Activated naive CD4-positive, alpha-beta T cell treated with anti-CD3 and anti-CD28 coated beads, Interleukin-2, amount 50 U/mL, for 72 hours (primary cell): ENCODE data around the gene SUFU. TPM values are rescaled to one million over a fixed set of nuclear protein-coding genes. Genes with fewer than 3 reads are reported as not detected.
"Not testable (repeated sequence)": the region's sequence is repeated elsewhere in the genome, so short reads cannot be mapped to it uniquely, and the experiment has no call there.

Experiments
- ATAC-seq, 2 donors: fragments of 150-1000 bp; cut with Tn5 transposase; 2 replicates each; pipeline ENCODE4 v1.10.0; 2021; ENCODE audit warnings: mild to moderate bottlenecking in 2 of 2, moderate library complexity in 2 of 2
- DNase-seq, 2 donors: peaks; one replicate each; pipeline ENCODE4 v3.0.0; 2021 to 2022; ENCODE audit warnings: low spot score in 2 of 2
- H3K27ac Mint-ChIP-seq, 2 donors: one replicate each; pipeline ENCODE4 v1.8.0; 2022; ENCODE audit warnings: mild to moderate bottlenecking in 2 of 2, mixed read lengths in 2 of 2
- H3K36me3 Mint-ChIP-seq, 2 donors: one replicate each; pipeline ENCODE4 v1.8.0; 2022; ENCODE audit warnings: mixed read lengths in 2 of 2
- H3K9me3 Mint-ChIP-seq, 2 donors: one replicate each; pipeline ENCODE4 v1.8.0; 2022; ENCODE audit warnings: mixed read lengths in 2 of 2
- total RNA-seq, 2 donors: library from RNA; stranded (reverse); gene quantifications; one replicate each; pipeline ENCODE4 v1.2.3, GENCODE V29; 2022

The SUFU gene
- total RNA-seq, result 1 to 10 TPM; 9.1 to 9.9 TPM

DNA sequence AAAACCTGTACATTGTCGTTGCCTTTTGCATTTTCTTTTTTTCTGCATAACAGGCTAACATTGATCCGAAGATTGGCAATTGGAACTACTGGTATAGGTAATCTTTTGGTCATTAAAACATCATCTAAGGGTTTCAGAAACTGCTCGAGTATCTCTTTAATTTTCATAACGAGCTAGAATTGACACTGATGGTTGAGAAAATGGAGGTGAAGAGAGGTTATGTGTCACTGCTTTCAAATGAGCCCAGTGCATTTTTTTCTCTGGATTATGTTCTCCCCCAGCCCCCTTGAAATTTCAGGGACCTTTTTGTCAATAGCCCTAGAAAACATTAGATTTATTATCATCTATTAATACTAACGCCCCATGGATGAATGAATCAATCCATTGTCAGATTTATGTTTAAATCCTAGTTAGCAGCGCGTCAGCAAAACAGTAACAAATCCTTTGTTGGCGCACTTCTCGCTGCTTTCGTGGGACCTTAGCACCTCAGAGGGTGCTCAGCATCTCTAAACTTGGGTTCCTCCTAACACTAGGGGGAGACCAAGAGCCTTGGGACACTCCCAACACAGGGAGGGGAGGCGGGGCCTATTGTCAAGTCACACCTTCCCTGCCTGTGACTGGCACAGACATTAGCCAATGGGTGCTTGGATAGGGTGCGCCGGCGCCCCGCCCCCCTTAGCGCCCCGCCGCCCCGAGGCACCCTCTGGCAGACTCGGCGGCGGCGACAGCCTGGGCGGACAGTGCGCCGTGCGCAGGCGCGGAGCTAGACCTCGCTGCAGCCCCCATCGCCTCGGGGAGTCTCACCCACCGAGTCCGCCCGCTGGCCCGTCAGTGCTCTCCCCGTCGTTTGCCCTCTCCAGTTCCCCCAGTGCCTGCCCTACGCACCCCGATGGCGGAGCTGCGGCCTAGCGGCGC is at the start of gene SUFU:
SUFU (plus strand) TSS at position 709 of the 915 bp plus-strand sequence; CDS start at position 890, 181 bp downstream.
- Mint-ChIP-seq H3K9me3 (no peaks in the 10 kb centered on the region), H3K27ac (peak within 1 kb of the TSS; percentile 79 to 88), H3K36me3 (no peaks in the 10 kb centered on the region)
- DNase-seq, result peak; percentile 97 to 99
- peak; percentile 79 to 80 for ATAC-seq

DNA sequence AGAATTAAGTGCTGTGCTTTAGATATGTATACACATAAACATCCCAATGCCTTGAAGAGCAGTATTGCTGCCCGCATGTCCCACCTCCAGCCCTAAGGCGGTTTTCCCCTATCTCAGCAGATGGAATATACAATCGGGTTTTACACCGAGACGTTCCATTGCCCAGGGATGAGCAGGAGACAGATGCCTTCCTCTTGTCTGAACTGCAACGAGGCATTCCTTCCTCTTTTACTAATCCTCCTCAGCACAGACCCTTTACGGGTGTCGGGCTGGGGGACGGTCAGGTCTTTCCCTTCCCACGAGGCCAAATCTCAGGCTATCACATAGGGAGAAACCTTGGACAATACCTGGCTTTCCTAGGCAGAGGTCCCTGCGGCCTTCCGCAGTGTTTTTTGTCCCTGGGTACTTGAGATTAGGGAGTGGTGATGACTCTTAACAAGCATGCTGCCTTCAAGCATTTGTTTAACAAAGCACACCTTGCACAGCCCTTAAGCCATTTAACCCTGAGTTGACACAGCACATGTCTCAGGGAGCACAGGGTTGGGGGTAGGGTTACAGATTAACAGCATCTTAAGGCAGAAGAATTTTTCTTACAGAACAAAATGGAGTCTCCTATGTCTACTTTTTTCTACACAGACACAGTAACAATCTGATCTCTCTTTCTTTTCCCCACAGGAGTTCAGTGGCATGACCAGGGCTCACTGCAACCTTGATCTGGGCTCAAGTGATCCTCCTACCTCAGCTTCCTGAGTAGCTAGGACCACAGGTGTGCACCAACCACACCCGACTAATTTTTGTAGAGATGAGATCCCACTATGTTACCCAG is 48.9 kb upstream of the SUFU start:
- H3K9me3 Mint-ChIP-seq, ATAC-seq, DNase-seq: not testable (repeated sequence)
- peak overlapping the region in 1 of 2 donors; percentile 46 for H3K27ac Mint-ChIP-seq
- H3K36me3 Mint-ChIP-seq, result peaks cover 21 to 23% of the 10 kb centered on the region in 2 donors

DNA sequence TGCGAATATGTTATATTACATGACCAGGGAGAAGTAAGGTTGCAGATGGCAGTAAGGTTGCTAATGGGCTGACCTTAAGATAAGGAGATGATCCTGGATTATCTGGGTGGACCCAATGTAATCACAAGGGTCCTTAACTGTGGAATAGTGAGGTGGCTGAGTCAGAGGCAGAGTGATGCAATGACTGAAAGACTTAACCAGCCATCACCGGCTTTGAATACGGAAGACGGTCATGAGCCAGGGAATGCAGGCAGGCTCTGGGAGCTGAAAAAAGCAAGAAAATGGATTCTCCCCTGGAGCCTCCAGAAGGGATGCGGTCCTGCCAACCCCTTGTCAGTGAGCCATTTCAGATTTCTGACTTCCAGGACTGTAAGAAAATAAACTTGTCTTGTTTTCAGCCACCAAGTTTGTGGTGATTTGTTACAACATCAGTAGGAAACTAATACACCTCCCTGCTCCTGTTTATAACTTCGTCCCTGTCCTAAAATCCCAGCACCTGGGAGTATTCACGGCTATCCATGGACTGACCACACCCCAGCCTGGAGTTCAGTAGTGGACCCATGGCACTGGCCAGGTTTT is 47.8 kb upstream of the SUFU start:
- ATAC-seq (no peak), DNase-seq (no peak)
- H3K9me3 Mint-ChIP-seq, result no peaks in the 10 kb centered on the region
- H3K36me3 Mint-ChIP-seq, result peaks cover 17 to 23% of the 10 kb centered on the region in 2 donors
- no peak overlapping the region for H3K27ac Mint-ChIP-seq

DNA sequence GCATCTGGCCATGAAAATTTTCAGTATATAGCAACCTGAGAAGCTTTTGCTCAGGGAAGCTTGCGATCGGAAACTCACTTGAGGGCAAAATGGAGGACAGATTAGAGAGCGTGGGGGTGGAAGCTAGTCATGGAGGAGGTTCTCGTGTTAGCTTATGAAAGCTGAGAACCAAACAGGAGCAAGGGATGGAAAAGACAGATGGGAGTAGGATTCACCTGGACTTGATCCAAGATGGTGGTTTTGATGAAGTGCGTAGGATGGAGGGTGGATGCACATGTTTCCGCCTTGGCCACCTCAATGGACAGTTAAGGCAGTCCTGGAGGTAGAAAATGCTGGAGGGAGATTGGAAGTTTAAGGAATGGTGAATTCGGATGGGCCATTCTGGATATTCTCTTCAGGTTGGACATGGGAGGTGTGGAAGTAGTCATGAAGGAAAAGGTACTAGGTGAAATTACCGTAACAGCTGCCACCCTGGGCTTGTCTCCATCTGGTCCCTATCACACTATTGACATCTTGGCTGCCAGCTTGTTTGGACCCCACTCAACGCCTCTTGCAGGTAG is 46.1 kb upstream of the SUFU start:
- ATAC-seq (no peak), DNase-seq (no peak)
- Mint-ChIP-seq H3K27ac (no peak overlapping the region), H3K36me3 (peaks cover 14 to 20% of the 10 kb centered on the region in 2 donors), H3K9me3 (no peaks in the 10 kb centered on the region)

- Mint-ChIP-seq H3K36me3 (peaks cover 8 to 13% of the 10 kb centered on the region in 2 donors), H3K27ac (no peak overlapping the region), H3K9me3 (no peaks in the 10 kb centered on the region)
- DNase-seq (no peak), ATAC-seq (no peak)
Measured at GRCh38 chr10:102458656-102459055, 45.1 kb upstream of the SUFU start.

- ATAC-seq (peak; percentile 47 to 62), DNase-seq (no peak)
- H3K36me3 Mint-ChIP-seq, result peaks cover 6 to 8% of the 10 kb centered on the region in 2 donors
- no peaks in the 10 kb centered on the region for H3K9me3 Mint-ChIP-seq
- peak overlapping the region; percentile 83 for H3K27ac Mint-ChIP-seq
Measured at GRCh38 chr10:102460836-102461186, 43.0 kb upstream of the SUFU start.

- H3K9me3 Mint-ChIP-seq, result no peaks in the 10 kb centered on the region
- DNase-seq (peak; percentile 95 to 96), ATAC-seq (peak; percentile 97 to 98)
- peak overlapping the region; percentile 83 to 96 for H3K27ac Mint-ChIP-seq
- peaks cover 6 to 8% of the 10 kb centered on the region in 2 donors for H3K36me3 Mint-ChIP-seq
Measured at GRCh38 chr10:102461187-102462054, 42.4 kb upstream of the SUFU start.

- H3K27ac Mint-ChIP-seq, result no peak overlapping the region
Measured at GRCh38 chr10:102462512-102463054, 41.2 kb upstream of the SUFU start.

GRCh38 chr10:102463983-102464382 is 39.8 kb upstream of the SUFU start:
- DNase-seq, result no peak
- Mint-ChIP-seq H3K36me3 (peaks cover 0 to 8% of the 10 kb centered on the region in 2 donors), H3K27ac (no peak overlapping the region), H3K9me3 (no peaks in the 10 kb centered on the region)
- no peak for ATAC-seq

More at GRCh38 chr10:102462512-102463054, 41.2 kb upstream of the SUFU start:
- DNase-seq, result no peak
- no peak for ATAC-seq
- Mint-ChIP-seq H3K36me3 (peaks cover 2 to 8% of the 10 kb centered on the region in 2 donors), H3K9me3 (no peaks in the 10 kb centered on the region)

DNA sequence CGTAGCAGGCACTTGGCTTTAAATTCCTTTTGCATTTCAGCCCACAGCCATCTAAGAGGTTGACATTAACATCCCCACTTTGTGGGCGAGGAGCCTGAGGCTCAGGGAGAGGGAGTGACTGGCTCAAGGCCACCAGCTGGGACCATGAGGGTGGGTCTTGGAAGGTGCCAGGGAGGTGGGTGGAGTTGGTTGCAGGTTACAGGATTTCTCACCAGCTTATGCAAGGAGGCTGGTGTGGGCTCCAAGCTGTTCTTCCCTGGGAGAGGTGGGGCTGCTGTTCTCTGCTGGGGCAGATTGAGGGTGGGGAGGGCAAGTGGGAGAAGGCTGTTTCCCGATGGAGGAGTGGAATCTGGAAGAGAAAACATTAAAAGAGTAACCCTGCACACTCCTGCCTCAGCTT is 38.3 kb upstream of the SUFU start:
- DNase-seq, result no peak
- H3K27ac Mint-ChIP-seq, result no peak overlapping the region
- ATAC-seq, result no peak
- H3K9me3 Mint-ChIP-seq, result no peaks in the 10 kb centered on the region
- peaks cover 0 to 8% of the 10 kb centered on the region in 2 donors for H3K36me3 Mint-ChIP-seq

DNA sequence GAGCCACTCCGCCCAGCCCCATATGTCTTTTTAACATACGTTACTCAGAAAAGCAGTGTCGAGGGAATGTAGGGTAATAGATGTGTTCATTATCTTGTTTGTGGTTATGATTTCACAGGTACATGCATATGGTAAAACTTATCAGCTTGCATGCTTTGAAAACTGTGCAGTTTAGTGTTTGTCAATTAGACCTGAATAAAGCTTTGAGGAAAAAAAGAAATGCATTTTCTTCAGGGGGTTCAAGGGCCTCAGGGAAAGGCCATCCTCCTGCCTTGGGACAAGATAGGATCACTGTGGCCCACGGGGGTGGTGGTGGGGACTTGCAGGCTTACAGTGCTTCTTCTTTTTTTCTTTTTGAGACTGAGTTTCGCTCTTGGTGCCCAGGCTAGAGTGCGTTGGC is 36.5 kb upstream of the SUFU start:
- no peak for DNase-seq
- Mint-ChIP-seq H3K9me3 (no peaks in the 10 kb centered on the region), H3K36me3 (no peaks in the 10 kb centered on the region), H3K27ac (no peak overlapping the region)
- ATAC-seq, result no peak

- ATAC-seq (no peak), DNase-seq (no peak)
- Mint-ChIP-seq H3K27ac (no peak overlapping the region), H3K9me3 (no peaks in the 10 kb centered on the region), H3K36me3 (no peaks in the 10 kb centered on the region)
Measured at GRCh38 chr10:102467971-102468438, 35.8 kb upstream of the SUFU start.

DNA sequence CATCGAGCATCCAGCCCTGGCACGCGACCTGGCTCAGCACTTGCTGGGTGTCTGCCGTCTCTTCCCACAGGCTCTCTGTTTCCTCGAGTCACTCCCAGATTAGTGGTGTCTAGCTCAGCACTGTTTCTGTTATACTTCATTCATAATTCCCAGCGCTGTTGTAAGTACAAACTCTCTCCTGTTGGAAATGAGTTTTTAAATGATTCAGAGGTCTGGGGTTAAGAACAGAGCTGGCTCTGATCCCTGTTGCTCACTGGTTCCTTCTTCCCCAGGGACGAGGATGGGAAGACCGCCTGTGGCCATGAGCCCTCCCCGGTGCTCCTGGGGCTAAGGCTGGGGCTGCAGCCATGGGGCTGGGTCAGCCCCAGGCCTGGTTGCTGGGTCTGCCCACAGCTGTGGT is 35.1 kb upstream of the SUFU start:
- no peak overlapping the region for H3K27ac Mint-ChIP-seq
- no peaks in the 10 kb centered on the region for H3K9me3 Mint-ChIP-seq
- H3K36me3 Mint-ChIP-seq, result no peaks in the 10 kb centered on the region

GRCh38 chr10:102470579-102471546 is 32.9 kb upstream of the SUFU start:
- Mint-ChIP-seq H3K9me3 (no peaks in the 10 kb centered on the region), H3K36me3 (peaks cover 0 to 6% of the 10 kb centered on the region in 2 donors), H3K27ac (no peak overlapping the region)
- no peak for DNase-seq
- ATAC-seq, result no peak

More for the DNA sequence above, 35.1 kb upstream of the SUFU start:
- ATAC-seq (no peak), DNase-seq (no peak)
